CD4-positive, alpha-beta T cell treated with Interleukin-12 subunit alpha and Interleukin-12 subunit beta, for 1 hour (primary cell): ENCODE results near the gene LGALS9B.
"Not testable (repeated sequence)": the region's sequence is repeated elsewhere in the genome, so short reads cannot be mapped to it uniquely, and the experiment has no call there.

Experiments
- DNase-seq: peaks from one replicate; pipeline ENCODE4 v3.0.0-alpha.2; 2020

LGALS9B gene

DNA sequence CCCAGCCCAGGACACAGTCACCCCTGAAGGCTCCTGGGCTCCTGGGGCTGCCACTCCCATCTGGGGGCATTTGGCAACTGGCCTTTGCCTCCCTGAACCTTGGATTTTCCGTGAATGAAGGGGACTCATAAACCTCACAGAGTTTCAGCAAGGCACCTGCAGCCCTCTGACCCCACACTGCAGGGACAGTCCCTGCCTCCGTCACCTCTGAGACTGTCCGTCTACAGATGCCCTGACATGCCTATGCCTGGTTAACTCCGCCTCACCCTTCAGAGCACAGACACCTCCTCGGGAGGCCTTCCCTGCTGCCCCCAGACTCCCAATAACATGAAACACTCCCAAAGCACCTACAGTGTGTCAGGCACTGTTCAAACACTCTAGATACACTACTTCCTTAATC lies 786 bp downstream of the LGALS9B start:
- not testable (repeated sequence) for DNase-seq

DNA sequence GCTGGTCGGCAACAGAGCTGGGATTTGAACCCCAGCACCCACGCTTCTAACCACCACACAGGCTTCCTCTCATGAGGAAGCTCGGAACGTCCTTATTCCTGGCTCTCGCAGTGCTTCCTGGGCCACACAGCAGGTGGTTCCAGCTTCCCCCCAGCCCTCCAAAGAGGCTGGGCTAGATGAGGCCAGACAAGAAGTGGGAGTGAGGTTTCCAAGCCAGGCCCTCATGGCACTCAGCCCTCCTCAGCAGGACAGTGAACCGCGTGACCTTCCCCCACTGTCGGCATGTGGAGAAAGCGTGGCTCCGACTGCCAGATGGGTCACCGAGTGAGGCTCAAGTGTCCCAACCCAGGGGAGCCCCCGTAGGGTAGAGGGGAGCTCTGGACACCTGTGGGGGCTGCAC lies 1.8 kb downstream of the LGALS9B start:
- not testable (repeated sequence) for DNase-seq

GRCh38 chr17:20464854-20465414 lies 2.4 kb downstream of the LGALS9B start:
- DNase-seq = not testable (repeated sequence)

DNA sequence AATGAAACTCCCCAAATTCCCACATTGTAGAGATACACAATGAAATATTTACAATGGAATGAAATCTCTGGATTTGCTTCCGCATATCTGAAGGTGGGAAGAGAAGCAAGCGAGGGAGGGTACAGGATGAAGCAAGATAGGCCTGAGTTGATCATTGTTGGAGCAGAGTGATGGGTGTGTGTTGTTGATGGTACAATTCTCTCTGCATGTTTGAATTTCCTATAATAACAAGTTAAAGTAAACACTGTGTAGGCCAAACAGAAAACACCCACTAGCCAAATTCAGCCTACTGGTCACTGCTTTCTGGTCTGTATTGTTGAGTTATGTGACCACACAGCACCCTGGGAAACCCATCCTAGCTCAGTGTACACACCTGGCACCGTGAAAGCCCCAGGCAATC lies 5.2 kb downstream of the LGALS9B start:
- DNase-seq = not testable (repeated sequence)

GRCh38 chr17:20457848-20458381 lies 9.4 kb downstream of the LGALS9B start:
- DNase-seq = not testable (repeated sequence)

GRCh38 chr17:20455106-20455505 lies 12.2 kb downstream of the LGALS9B start:
- DNase-seq = not testable (repeated sequence)

- DNase-seq = not testable (repeated sequence)
These were observed 13.4 kb downstream of the LGALS9B start for GRCh38 chr17:20453820-20454434.

GRCh38 chr17:20450852-20451251 lies 16.5 kb downstream of the LGALS9B start:
- not testable (repeated sequence) for DNase-seq

DNA sequence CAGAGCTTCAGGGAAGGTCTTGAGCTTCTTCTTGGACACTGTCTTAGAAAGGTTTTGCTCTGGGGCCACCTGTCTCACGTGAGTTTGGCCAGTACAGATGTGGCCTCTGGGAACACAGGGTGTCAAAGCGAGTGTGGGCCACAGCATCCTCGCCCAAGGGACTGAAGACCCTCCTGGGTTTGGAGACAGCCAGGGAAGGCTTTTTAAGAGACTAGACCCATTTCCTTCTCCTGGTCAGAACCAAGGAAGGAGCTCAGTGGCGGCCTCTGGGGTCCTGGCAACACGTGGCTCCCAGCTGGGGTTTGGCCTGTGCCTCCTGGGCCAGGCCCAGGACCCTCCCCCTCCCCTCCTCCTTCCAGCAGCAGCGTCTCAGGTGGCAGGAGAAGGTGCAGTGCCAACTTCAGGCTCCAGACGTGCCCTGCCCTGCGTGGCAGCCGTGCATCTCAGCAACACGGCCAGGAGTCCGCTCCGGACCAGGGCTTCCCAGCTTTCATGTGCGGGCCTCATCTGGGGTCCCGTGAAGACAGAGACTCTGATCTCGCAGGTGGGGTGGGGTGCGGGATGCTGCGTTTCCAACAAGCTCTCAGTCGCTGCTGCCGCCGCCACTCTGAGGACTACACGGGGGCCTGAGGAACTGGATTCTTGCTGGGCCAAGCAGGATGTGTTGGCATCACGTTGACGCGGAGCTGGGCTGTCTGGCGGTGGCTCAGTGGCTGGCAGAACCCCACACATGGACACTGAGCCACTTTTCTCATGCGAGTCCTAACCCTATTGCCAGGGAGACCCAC lies 19.6 kb downstream of the LGALS9B start:
- DNase-seq = not testable (repeated sequence)

DNA sequence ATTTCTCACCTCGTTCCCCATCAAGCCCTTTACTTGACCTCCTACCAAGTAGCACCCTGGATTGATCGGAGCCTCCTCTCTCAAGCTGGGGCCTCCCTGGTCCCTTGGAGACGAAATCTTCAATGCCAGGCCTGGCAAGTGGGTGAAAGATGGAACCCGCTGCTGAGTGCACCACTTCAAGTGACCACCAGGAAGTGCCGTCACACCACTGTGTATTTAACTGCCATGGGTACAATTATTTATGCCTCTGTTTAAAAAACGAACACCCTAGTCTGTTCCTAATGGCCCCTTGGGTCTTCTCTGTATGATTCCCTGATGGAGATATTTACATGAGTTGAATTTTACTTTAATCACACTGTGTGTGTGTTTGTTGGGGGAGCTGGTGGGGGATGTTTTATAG lies 20.4 kb downstream of the LGALS9B start:
- DNase-seq = not testable (repeated sequence)

DNA sequence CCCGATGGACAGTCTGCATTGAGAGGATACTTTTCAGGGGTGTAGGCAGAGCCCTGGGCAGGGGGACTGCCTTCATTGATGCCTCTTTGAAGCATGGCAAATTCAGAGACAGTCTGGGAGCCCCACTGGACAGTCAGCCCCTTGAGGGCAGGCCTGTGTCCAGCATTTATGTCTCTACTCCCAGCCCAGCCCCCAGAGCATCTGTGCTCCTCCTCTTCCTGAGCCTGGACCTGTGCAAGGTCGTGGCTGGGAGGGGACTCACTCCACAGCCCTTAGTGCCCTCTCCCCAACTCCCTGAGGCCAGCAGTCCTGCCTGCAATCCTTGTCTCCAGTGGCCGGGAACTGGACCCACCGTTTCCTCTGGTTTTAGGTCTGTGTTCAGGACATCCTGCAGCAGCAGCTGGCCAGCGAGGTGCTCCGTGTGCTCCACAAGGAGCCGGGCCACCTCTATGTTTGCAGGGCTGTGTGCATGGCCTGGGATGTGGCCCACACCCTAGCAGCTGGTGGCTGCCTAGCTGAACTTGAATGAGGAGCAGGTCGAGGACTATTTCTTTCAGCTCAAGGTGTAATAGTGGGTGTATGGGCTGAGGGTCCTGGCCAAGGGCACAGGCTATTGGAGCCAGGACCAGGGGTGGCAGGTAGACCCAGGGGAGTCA lies 22.6 kb downstream of the LGALS9B start:
- not testable (repeated sequence) for DNase-seq

DNA sequence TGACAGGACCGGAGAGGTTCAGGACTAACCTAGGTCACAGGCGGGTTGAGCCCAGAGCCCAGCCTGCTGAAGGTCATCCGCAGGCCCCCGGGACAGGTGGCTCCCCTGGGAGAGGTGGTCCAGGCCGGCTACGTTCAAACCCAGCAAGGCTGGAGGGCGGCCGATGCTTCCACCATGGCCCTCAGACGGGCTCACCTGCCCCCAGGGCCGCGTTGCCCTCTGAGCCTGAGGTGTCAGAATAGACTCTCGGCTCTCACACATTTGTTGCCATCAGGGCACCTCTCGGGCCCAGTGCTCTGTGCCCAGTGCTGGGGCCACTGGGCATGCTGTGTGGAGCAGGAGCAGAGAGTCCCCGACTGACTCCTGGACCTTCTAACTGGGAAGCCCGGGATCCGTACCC lies 23.2 kb downstream of the LGALS9B start:
- not testable (repeated sequence) for DNase-seq

GRCh38 chr17:20443632-20444031 lies 23.7 kb downstream of the LGALS9B start:
- not testable (repeated sequence) for DNase-seq

DNA sequence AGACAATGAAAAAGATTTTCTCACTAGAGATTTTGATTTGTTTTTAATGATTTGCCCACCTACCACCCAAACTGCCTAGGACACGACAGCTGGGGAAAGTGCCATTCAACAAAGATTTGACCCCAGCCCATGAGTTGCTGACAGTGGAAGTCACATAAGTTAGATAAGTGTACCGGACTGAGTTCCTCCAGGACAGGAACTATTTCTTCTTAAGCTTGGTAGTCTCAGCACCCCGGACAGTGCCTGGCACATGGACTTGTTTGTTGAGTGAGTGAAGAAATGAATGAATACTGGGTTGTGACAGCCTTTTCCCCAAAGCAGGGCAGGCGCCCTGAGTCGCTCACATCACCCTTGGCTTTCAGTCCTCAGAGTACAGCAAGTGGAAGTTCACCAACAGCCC lies 26.7 kb downstream of the LGALS9B start:
- DNase-seq = not testable (repeated sequence)

DNA sequence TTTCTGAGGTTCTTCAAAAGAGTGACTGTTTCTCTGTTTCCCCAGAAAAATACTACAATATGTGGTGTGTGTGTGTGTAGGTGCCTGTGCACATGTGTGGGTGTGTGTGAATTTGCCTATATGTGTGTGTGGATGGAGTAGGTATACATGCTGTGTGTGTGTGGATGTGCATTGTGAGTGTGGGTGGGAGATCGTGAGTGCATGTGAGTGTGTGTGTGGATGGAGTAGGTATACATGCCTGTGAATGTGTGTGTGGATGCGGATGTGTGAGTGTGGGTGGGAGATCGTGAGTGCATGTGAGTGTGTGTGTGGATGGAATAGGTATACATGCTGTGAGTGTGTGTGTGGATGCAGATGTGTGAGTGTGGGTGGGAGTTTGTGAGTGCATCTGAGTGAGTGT lies 32.2 kb downstream of the LGALS9B start:
- DNase-seq = not testable (repeated sequence)

DNA sequence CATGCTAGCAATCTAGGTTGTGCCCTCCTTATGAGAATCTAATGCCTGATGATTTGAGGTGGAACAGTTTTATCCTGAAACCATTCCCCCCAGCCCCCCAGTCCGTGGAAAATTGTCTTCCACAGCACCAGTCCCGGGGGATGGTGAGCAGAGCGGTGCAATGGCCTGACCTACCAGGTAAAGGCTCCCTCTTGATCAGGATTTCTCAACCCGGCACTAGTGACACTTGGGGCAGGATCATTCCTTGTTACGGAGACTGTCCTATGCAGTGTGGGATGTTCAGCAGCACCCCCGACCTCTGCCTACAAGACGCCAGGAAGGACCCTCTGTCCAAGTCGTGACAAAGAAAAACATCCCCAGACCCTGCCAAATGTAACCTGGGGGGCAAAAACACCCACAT lies 34.0 kb downstream of the LGALS9B start:
- DNase-seq = not testable (repeated sequence)

- DNase-seq = not testable (repeated sequence)
These were observed 40.1 kb downstream of the LGALS9B start for GRCh38 chr17:20427264-20427663.

GRCh38 chr17:20422826-20423225 lies 44.5 kb downstream of the LGALS9B start:
- not testable (repeated sequence) for DNase-seq

DNA sequence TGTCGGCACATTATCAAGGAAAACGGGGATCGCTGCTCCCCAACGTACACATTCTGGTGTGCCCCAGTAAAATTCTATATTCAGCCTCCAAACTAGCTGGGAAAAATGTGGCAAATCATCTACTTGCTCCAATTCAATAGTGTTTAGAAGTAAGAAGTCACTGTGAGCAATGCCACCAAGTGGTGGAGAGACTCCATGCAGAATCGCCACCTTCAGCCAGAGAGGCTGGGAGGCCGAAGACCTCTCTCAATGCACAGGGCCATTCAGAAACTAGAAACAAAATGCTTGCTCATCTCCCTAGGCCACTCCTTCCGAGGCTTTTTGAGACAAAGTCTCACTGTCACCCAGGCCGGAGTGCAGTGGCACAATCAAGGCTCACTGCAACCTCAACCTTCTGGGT lies 48.5 kb downstream of the LGALS9B start:
- not testable (repeated sequence) for DNase-seq

DNA sequence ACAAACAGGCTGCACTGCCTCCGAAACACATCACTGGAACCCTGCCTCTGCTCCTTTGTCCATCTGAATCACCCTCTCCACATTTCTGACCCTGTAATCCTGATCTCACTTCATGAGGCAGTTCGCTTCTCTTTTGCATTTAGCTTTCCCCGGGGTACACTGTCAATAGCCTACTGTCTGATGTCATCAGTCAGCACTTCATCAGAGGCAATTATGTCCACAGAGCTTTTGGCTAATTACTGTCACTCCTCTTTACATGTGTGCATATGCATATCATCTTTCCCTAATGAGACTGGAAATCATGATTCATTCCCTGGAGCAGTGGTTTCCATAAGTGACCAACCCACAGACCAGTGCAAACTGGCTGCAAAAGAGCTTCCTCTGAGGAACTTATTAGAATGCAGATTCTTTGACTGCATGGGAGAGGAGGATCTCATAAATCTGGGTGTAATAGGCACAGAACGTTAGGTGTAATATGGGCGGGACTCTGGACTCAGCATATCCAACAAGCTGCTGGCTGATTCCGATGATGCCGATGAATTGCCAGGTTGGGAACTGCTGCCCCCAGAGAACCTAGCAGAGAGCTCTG lies 49.8 kb downstream of the LGALS9B start:
- DNase-seq = not testable (repeated sequence)

- DNase-seq = not testable (repeated sequence)
These were observed 50.9 kb downstream of the LGALS9B start for GRCh38 chr17:20416381-20416911.

DNA sequence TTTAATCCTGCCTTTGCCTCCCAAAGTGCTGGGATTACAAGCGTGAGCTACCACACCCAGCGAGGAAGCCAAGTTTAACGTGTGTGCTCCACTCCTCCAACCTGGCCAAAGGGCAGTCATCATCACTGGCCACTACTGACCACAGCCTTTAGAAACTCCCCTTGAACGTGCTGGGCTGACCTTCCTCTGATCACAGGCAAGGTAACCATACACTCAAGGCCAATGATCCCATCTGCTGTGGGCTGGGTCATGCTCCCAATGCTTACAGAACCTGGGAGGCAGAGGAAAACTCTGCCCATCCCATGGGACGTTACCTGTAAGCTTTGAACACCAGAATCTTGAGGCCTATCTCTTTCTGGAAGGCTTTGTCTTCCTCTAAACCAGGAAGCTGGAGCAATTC lies 51.9 kb downstream of the LGALS9B start:
- not testable (repeated sequence) for DNase-seq
